Tongue (tissue), 2 donors: ENCODE measurements around the gene C14orf180. TPM values are rescaled to one million over a fixed set of nuclear protein-coding genes. Genes with fewer than 3 reads are reported as not detected.

Source experiments
- DNase-seq: peaks from one replicate; pipeline ENCODE4 v3.0.0-alpha.2; 2015
- total RNA-seq: library from RNA; depleted of rRNA; stranded (reverse); fragments of >200 nt; gene quantifications from one replicate; pipeline ENCODE4 v1.2.3, GENCODE V29; 2014

Gene C14orf180
- total RNA-seq: 3.3 TPM

GRCh38 chr14:104579507-104579906 is at the start of gene C14orf180:
TSS of gene C14orf180 (plus strand) at chr14:104579764. CDS start at chr14:104586431, 6,667 bp downstream.
- DNase-seq: peak; percentile 68

DNA sequence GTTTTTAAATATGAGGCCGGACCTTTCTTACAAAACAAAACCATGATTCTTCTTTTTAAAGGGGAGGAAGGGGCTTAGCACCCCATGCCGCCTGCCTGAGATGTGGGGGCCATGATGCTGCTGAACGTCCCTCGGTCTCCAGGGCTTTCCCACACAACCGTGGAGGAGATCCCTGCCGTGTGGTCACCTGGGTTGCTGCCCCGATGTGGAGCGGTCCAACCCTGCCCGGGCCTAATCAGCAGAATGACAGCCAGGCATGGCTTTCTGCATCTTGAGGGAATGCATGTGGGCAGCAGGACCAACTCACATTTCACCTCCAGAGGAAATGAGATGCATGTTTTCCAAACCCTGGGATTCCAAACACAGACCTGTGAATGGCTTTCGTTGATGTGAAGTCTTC is 48.9 kb upstream of the C14orf180 start:
- DNase-seq: no peak

DNA sequence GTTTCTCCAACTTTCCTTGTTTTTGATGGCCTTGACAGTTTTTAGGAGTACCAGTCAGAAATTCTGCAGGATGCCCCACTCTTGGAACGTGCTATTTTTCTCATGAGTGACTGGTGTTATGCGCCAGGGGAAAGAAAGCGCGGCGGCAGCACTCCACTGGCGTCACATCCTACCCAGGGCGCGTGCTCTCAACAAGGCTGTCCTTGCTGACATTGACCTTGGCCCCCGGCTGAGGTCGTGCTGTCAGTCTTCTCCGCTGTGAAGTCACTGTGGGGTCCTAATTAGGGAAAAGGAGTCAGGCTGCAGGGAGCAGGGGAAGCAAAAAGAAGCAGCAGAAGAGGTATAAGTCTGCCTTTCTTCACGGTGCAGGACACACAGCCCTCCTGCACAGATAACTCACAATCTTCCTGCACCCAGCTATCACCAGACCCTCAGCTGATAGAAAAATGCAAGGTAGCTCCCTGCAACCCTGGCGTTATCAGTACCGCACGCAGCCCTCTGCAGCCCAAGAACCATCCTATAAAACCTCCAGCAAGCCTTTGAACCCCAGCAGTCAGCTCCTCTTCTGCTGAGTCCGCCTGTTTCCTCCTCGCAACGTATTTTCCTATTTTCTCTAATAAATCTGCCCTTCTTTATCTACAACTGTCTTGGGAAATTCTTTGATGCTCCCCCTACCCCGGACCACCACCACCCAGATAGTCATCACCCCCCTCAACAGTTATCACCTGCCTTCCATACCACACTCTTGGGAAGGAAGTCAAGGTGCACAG is 48.0 kb upstream of the C14orf180 start:
- no peak for DNase-seq

- DNase-seq: no peak
These were observed 47.4 kb upstream of the C14orf180 start for GRCh38 chr14:104532191-104532555.

DNA sequence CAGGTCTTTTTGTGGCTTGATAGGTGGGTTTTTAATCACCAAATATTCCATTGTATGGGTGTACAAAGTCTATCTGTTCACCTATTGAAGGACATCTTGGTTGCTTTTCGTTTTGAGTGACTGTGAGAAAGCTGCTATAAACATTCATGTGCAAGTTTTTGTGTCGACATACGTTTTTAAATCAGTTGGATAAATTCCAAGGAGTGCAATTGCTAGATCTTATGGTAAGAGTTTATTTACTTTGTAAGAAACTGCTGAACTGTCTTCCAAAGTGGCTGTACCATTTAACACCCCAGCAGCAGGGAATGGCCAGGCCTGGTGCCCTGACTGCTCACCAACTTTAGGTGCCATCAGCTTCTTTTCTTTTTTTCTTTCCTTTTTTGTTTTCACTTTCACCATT is 45.5 kb upstream of the C14orf180 start:
- DNase-seq: no peak

DNA sequence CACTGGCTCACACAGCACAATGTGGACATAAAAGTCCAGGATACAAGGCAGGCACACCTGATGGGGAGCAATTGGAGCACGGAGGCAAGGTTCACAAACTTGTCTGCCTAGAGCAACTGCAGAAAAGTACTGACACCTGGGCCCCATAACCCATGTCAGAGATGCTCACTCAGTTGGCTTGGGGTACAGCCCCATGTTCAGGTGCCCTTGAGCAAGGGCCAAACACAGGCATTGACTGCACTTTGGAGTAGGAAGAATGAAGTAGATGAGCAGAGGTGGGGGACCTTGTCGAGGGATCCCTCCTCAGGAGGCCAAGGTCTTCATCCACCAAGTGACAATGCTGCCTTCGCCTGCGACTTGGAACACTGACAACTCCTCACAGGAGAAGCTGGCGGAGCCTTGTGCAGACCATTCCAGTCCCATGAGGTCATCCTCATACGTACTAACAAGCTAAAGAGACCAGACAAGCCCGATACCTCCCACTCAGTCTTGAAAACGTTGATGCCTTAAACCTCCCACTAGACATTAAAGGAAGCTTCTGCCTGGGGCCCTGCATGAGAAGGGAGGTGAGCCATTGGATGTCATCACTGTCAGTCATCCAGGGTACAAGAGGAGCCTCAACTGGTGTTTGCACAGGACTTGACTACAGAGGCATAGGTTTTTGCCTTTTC is 42.5 kb upstream of the C14orf180 start:
- DNase-seq: peak; percentile 88

- no peak for DNase-seq
These were observed 42.0 kb upstream of the C14orf180 start for GRCh38 chr14:104537613-104537988.

DNA sequence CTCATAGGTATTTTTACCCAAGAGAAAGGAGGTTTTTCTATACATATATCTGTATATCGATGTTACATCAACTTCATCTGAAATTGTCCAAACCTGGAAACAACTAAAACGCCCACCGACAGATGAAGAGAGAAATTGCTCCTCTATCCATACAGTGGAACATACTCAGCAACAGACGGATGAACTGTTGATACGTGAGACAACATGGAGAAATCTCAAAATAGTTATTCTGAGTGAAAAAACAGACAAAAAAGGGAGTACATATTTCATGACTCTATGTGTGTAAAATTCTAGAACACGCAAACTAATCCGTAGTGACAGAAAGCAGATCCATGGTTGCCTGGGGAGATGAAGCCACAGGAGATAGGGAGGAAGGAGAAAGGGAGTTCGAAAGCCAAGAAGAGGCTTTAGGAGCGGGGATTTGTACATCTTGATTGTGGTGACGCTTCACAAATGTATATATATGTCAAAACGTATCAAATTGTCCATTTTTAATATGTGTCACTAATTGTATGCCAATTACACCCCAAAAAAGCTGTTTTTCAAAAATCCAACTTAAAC is 37.6 kb upstream of the C14orf180 start:
- DNase-seq: peak; percentile 21

DNA sequence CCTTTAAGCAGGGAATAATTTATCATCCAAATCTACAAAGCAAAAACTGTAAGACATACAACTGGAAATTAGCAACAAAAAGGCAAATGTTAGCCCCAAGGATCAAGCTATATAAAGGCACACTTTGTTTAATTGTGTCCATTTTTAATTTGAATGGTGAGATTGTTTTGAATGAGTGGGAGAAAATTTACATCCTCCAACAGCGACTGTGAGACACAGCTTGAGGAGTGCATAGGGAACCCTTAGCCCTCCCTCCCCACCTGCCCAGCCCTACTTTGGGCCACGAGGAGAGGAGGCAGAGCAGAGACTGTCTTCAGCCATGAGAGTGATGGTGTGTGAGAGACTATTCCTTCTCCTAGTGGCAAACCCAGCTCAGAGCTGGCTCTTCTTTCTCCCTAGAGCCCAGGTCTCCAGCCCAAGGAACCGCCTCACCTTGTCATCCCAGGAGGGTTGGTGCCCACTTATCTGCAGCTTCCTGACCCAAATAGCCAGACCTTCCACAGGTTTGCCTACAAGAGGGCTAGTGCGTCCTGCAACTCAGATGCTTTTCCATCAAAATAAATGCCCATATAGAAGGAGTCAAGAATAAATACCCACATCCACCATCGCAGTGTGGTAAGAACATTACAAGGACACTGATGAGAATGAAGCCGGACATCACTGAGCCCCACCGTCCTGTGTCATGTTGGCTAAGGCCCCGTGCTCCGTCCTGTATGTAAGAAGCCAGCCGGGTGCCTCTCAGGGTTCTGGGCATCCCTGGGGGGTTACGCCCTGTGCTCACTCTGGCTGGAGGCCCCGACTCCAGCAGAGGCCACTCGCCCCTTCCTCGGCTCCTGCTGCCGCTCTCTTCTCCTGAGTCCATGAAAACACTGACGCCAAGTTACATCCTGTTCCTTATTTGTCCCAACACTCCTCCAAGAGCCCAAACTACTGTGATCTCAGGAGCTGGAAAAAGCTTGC is 36.4 kb upstream of the C14orf180 start:
- DNase-seq: no peak

- no peak for DNase-seq
These were observed 35.1 kb upstream of the C14orf180 start for GRCh38 chr14:104544362-104544961.

GRCh38 chr14:104545151-104545941 is 34.2 kb upstream of the C14orf180 start:
- peak; percentile 22 for DNase-seq

- DNase-seq: peak; percentile 40
These were observed 33.5 kb upstream of the C14orf180 start for GRCh38 chr14:104545942-104546501.

GRCh38 chr14:104546591-104547309 is 32.8 kb upstream of the C14orf180 start:
- no peak for DNase-seq

DNA sequence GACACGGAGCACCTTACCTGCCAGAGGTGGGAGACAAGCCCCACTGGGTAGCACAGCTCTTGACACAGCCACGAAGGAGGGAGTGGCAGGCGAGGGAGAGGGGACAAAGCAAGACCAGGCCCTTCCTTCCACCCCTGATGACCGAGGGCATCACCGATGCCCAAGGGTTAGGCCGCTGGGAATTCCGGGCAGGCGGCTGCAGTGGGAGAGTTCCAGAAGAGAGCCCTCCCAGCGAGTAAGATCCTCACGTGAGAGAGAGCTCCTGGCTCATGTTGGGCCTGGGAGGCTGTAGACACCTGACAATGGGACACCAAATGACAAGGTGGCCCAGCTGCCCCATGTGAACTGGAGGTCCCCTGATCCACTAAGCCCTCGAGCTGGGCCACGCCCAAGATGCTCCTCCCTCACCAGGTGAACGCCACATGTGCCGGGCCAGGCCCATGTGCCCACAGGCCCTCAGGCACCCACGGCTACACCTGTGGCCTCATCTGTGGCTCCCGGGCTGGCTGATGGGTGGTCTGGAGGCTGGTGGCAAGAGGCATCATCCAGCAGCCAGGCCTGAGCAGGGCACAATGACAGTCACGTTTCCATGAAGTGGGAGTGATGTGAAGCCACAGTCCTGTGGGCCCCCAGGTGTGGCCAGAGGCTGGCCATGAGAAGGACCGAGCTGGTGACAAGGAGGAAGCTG is 32.1 kb upstream of the C14orf180 start:
- DNase-seq: no peak

GRCh38 chr14:104547998-104548700 is 31.4 kb upstream of the C14orf180 start:
- DNase-seq: no peak

GRCh38 chr14:104548802-104549535 is 30.6 kb upstream of the C14orf180 start:
- no peak for DNase-seq

DNA sequence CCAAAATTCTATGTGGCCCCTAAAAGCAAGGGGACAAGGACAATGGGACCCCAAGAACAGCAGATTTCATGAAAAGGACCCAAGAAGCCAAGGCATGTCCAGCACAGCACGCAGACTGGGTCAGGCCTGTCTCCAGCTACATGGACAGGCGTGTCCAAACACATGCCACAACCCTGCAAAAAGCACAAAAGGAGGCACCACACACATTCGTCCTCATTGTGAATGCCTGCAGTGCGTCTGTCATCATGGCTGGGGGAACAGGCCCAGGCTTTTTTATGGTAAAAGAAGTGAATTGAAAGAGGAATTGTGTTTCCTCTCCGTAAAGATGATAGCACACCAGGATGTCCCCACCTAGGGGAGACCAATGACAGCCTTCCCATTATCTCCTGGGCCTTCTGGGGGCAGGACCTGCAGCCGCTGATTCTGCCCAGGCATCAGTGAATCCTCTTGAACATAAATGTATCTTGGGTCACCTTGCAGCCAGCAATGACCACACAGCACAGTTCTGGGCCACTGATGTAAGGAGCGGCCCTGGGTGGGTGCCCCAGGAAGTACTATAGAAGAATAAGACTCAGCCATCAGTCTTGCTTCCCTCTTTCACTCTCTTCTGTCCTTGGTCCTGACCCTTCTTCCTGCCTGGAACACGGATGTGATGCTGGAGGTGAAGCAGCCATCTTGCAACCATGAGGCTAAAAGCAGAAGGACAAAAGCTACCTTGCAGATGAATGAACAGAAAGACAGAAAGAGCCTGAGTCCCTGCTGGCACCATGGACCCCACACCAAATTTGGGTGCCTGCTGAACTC is 29.8 kb upstream of the C14orf180 start:
- no peak for DNase-seq
